Tibial nerve (tissue), 4 donors: ENCODE data around the gene SLC16A2. TPM values are rescaled to one million over a fixed set of nuclear protein-coding genes. Genes with fewer than 3 reads are reported as not detected.

Experiments used
- DNase-seq, 2 donors: peaks; one replicate each; pipeline ENCODE4 v3.0.0-alpha.2; 2019; ENCODE audit warnings: low spot score in 2 of 2
- H3K27ac ChIP-seq, 4 donors: fragments of 200-600 bp; sonication (generic) in 3 of 4; one replicate each; pipeline ENCODE4 v1.5.1; 2017 to 2019; ENCODE audit warnings: mild to moderate bottlenecking in 1 of 4
- H3K27me3 ChIP-seq, 2 donors: fragments of 200-600 bp; sonication (generic) in 1 of 2; one replicate each; pipeline versions ENCODE4 v1.5.1 to v1.6.0; 2017 to 2019
- H3K36me3 ChIP-seq, 3 donors: fragments of 200-600 bp; sonication (generic); one replicate each; pipeline ENCODE4 v1.5.1; 2018 to 2019
- H3K4me1 ChIP-seq, 4 donors: fragments of 200-600 bp; sonication (generic) in 3 of 4; one replicate each; pipeline ENCODE4 v1.5.1; 2017 to 2019
- H3K4me3 ChIP-seq, 4 donors: fragments of 200-600 bp; sonication (generic) in 3 of 4; one replicate each; pipeline ENCODE4 v1.5.1; 2017 to 2019; ENCODE audit warnings: mild to moderate bottlenecking in 1 of 4, moderate library complexity in 1 of 4
- H3K9me3 ChIP-seq, 4 donors: fragments of 200-600 bp; sonication (generic) in 3 of 4; one replicate each; pipeline ENCODE4 v1.5.1; 2017 to 2019
- CTCF ChIP-seq, 5 experiments: fragments of 200-600 bp in 3 of 5; fragments of 450-650 bp in 2 of 5; sonication (generic) in 3 of 5; IDR thresholded peaks; one replicate each; pipeline ENCODE4 v1.5.1; 2016 to 2019; ENCODE audit warnings: antibody characterized with exemption in 5 of 5, mild to moderate bottlenecking in 3 of 5, moderate library complexity in 2 of 5
- EP300 ChIP-seq, 2 donors: sonication (generic); formaldehyde crosslinking; IDR thresholded peaks; one replicate each; pipeline ENCODE4 v1.6.1; 2017; ENCODE audit warnings: antibody characterized with exemption in 2 of 2, mild to moderate bottlenecking in 1 of 2
- POLR2A ChIP-seq, 2 donors: fragments of 450-650 bp; IDR thresholded peaks; one replicate each; pipeline ENCODE4 v1.6.1; 2017; ENCODE audit warnings: antibody characterized with exemption in 2 of 2, mild to moderate bottlenecking in 2 of 2, moderate library complexity in 2 of 2
- WGBS, 2 donors: methylation state at CpG; one replicate each; pipeline ENCODE4 v1.1.5; 2018; 5-methylcytosine and 5-hydroxymethylcytosine counted together
- total RNA-seq, 4 donors: library from RNA; depleted of rRNA; stranded (reverse); fragments of >200 nt; gene quantifications; one replicate each; pipeline ENCODE4 v1.1.0, GENCODE V29; 2016

The SLC16A2 gene
- total RNA-seq, 4 donors from 2014 or later, result 9.2 to 13.3 (median 10.8) TPM

GRCh38 chrX:74438764-74439163 lies 17.5 kb downstream of the SLC16A2 start:
- 54 to 60% methylated on average over 3 of the region's 3 CpGs for WGBS, 2 donors
- H3K27me3 ChIP-seq, result peaks cover 0 to 12% of the 10 kb centered on the region in 2 donors
- no peak overlapping the region for H3K4me3 ChIP-seq

GRCh38 chrX:74445099-74445498 lies 23.8 kb downstream of the SLC16A2 start:
- Histone ChIP-seq H3K27me3 (peaks cover 0 to 8% of the 10 kb centered on the region in 2 donors), H3K4me3 (no peak overlapping the region), H3K27ac (no peak overlapping the region), H3K36me3 (no peaks in the 10 kb centered on the region), H3K9me3 (no peaks in the 10 kb centered on the region), H3K4me1 (no peaks in the 10 kb centered on the region)
- DNase-seq, result no peak
- WGBS, 2 donors, result 60 to 81% methylated on average over 6 of the region's 6 CpGs
- TF ChIP-seq POLR2A (IDR thresholded peaks at IDR 0.05) (no peak), CTCF (IDR thresholded peaks at IDR 0.05) (no peak), EP300 (IDR thresholded peaks at IDR 0.05) (no peak)

More at GRCh38 chrX:74438764-74439163, 17.5 kb downstream of the SLC16A2 start:
- H3K9me3 ChIP-seq, result no peaks in the 10 kb centered on the region
- no peak for DNase-seq
- no peaks in the 10 kb centered on the region for H3K36me3 ChIP-seq
- H3K4me1 ChIP-seq, result no peaks in the 10 kb centered on the region
- TF ChIP-seq POLR2A (IDR thresholded peaks at IDR 0.05) (no peak), EP300 (IDR thresholded peaks at IDR 0.05) (no peak), CTCF (IDR thresholded peaks at IDR 0.05) (no peak)
- H3K27ac ChIP-seq, result no peak overlapping the region

- H3K4me3 ChIP-seq, result no peak overlapping the region
- no peak for DNase-seq
- no peaks in the 10 kb centered on the region for H3K9me3 ChIP-seq
- H3K27ac ChIP-seq, result no peak overlapping the region
- H3K27me3 ChIP-seq, result peaks cover 0 to 11% of the 10 kb centered on the region in 2 donors
- H3K4me1 ChIP-seq, result no peaks in the 10 kb centered on the region
- no peaks in the 10 kb centered on the region for H3K36me3 ChIP-seq
- no peak for TF ChIP-seq POLR2A (IDR thresholded peaks at IDR 0.05)
- no peak for TF ChIP-seq CTCF (IDR thresholded peaks at IDR 0.05)
- no peak for TF ChIP-seq EP300 (IDR thresholded peaks at IDR 0.05)
- 84 to 100% methylated on average over 1 of the region's 1 CpG for whole genome bisulfite sequencing, 2 donors
Observed at GRCh38 chrX:74446876-74447275, 25.6 kb downstream of the SLC16A2 start.

- no peak for DNase-seq
- 81 to 88% methylated on average over 3 to 5 of the region's 5 CpGs for WGBS, 2 donors
- Histone ChIP-seq H3K36me3 (no peaks in the 10 kb centered on the region), H3K9me3 (no peaks in the 10 kb centered on the region), H3K4me3 (no peak overlapping the region), H3K4me1 (no peaks in the 10 kb centered on the region), H3K27me3 (peaks cover 0 to 11% of the 10 kb centered on the region in 2 donors), H3K27ac (no peak overlapping the region)
- no peak for TF ChIP-seq CTCF (IDR thresholded peaks at IDR 0.05)
- TF ChIP-seq EP300 (IDR thresholded peaks at IDR 0.05), result no peak
- TF ChIP-seq POLR2A (IDR thresholded peaks at IDR 0.05), result no peak
Observed at GRCh38 chrX:74448669-74449068, 27.4 kb downstream of the SLC16A2 start.

- TF ChIP-seq CTCF (IDR thresholded peaks at IDR 0.05) (no peak), EP300 (IDR thresholded peaks at IDR 0.05) (no peak), POLR2A (IDR thresholded peaks at IDR 0.05) (no peak)
- peaks cover 0 to 7% of the 10 kb centered on the region in 2 donors for H3K27me3 ChIP-seq
- H3K36me3 ChIP-seq, result no peaks in the 10 kb centered on the region
- H3K9me3 ChIP-seq, result no peaks in the 10 kb centered on the region
- H3K4me3 ChIP-seq, result no peak overlapping the region
- no peak overlapping the region for H3K27ac ChIP-seq
- H3K4me1 ChIP-seq, result no peaks in the 10 kb centered on the region
- 77 to 92% methylated on average over 2 of the region's 2 CpGs for WGBS, 2 donors
- DNase-seq, result no peak
Observed at GRCh38 chrX:74449322-74449936, 28.1 kb downstream of the SLC16A2 start.
